PFSK-1 (cell line): Measurements from ENCODE around the gene LGALS7.

Source experiments
- FOXP2 ChIP-seq: optimal IDR thresholded peaks from 2 replicates; pipeline ENCODE3; 2011; ENCODE audit warnings: borderline replicate concordance, control low read depth, inconsistent platforms; ENCODE audit not compliant: insufficient read depth; ENCODE audit errors: extremely low read length, extremely low read depth
- POLR2AphosphoS5 ChIP-seq: IDR thresholded peaks from 2 replicates; pipeline ENCODE4 v1.6.1; 2012; ENCODE audit warnings: low read depth, mild to moderate bottlenecking, control low read depth, low read length, moderate library complexity
- SIN3A ChIP-seq: IDR thresholded peaks from 2 replicates; pipeline ENCODE4 v1.6.1; 2012; ENCODE audit warnings: mild to moderate bottlenecking, low read length, moderate library complexity, borderline replicate concordance; ENCODE audit not compliant: insufficient read depth
- TAF1 ChIP-seq: IDR thresholded peaks from 2 replicates; pipeline ENCODE4 v1.6.1; 2012; ENCODE audit warnings: low read length, control low read depth, borderline replicate concordance; ENCODE audit not compliant: insufficient read depth
- TF ChIP-seq, protein P1 (sequence below), 2 experiments: IDR thresholded peaks; 2 replicates each; pipeline versions ENCODE4 v1.6.1 to v1.8.0; 2011 to 2012; ENCODE audit warnings: low read depth in 2 of 2, low read length in 2 of 2, control low read depth in 1 of 2, inconsistent platforms in 1 of 2, mild to moderate bottlenecking in 1 of 2, moderate library complexity in 1 of 2; ENCODE audit not compliant: insufficient read depth in 1 of 2

DNA sequence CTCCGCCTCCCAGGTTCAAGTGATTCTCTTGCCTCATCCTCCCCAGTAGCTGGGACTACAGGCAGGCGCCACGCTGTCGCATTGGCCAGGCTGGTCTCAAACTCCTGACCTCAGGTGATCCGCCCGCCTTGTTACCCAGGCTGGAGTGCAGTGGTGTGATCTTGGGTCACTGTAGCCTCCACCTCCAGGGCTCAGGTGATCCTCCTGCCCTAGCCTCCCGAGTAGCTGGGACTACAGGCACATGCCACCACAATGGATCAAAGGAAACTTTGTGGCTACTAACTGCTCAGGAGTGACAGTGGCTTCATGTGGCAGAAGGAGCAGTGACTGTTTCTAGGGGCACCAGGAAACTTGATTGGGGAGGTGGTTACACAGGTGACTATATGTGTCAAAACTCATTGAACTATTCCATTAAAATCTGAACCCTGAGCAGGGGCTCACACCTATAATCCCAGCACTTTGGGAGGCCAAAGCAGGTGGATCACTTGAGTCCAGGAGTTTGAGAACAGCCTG lies 11.9 kb upstream of the LGALS7 start:
- TF ChIP-seq POLR2AphosphoS5 (no peak), TAF1 (no peak), SIN3A (no peak), FOXP2 (no peak)
- TF ChIP-seq, protein P1, sequence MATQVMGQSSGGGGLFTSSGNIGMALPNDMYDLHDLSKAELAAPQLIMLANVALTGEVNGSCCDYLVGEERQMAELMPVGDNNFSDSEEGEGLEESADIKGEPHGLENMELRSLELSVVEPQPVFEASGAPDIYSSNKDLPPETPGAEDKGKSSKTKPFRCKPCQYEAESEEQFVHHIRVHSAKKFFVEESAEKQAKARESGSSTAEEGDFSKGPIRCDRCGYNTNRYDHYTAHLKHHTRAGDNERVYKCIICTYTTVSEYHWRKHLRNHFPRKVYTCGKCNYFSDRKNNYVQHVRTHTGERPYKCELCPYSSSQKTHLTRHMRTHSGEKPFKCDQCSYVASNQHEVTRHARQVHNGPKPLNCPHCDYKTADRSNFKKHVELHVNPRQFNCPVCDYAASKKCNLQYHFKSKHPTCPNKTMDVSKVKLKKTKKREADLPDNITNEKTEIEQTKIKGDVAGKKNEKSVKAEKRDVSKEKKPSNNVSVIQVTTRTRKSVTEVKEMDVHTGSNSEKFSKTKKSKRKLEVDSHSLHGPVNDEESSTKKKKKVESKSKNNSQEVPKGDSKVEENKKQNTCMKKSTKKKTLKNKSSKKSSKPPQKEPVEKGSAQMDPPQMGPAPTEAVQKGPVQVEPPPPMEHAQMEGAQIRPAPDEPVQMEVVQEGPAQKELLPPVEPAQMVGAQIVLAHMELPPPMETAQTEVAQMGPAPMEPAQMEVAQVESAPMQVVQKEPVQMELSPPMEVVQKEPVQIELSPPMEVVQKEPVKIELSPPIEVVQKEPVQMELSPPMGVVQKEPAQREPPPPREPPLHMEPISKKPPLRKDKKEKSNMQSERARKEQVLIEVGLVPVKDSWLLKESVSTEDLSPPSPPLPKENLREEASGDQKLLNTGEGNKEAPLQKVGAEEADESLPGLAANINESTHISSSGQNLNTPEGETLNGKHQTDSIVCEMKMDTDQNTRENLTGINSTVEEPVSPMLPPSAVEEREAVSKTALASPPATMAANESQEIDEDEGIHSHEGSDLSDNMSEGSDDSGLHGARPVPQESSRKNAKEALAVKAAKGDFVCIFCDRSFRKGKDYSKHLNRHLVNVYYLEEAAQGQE (IDR thresholded peaks at IDR 0.05; ENCODE audit: insufficient read depth in 1 of 2, low read depth in 2 of 2, low read length in 2 of 2) = no peak
